IMR-90 (cell line): Measurements from ENCODE around the gene PANK4. TPM values are rescaled to one million over a fixed set of nuclear protein-coding genes. Genes with fewer than 3 reads are reported as not detected.

Source experiments
- ATAC-seq: fragments of 200-7000 bp; cut with Tn5 transposase; 2 replicates; pipeline ENCODE4 v1.9.1; 2020; ENCODE audit warnings: low read depth, mild to moderate bottlenecking, moderate library complexity
- BruUV-seq: library from RNA; stranded (reverse); fragments of 400-500 nt; replicated peaks from 2 replicates; lab custom pipeline; 2021; lab: Mats Ljungman, UMichigan
- CTCF ChIA-PET: fragments of 300-600 bp; formaldehyde crosslinking; extraction: SDS; loops from one replicate; lab custom pipeline; 2021; ENCODE audit warnings: antibody characterized with exemption; lab: Yijun Ruan, JAX
- POLR2A ChIA-PET: fragments of 300-600 bp; sonication (Branson Sonifier 250); formaldehyde crosslinking; loops from one replicate; lab custom pipeline; 2022; ENCODE audit warnings: antibody characterized with exemption; ENCODE audit not compliant: unreplicated experiment; lab: Charles Lee
- DNase-seq: peaks from one replicate; pipeline ENCODE4 v3.0.0; 2013
- H2AFZ ChIP-seq: replicated peaks from 2 replicates; pipeline ENCODE3; 2013; ENCODE audit warnings: low read length, mild to moderate bottlenecking; ENCODE audit not compliant: poor library complexity
- H2AK5ac ChIP-seq: 2 replicates; pipeline ENCODE4 v1.6.1; 2013; ENCODE audit warnings: low read depth, low read length, inconsistent platforms
- H2AK9ac ChIP-seq: replicated peaks from 2 replicates; pipeline ENCODE3; 2013; ENCODE audit warnings: mild to moderate bottlenecking, low read depth, low read length, moderate library complexity; ENCODE audit not compliant: poor library complexity
- H2BK120ac ChIP-seq: 2 replicates; pipeline ENCODE4 v1.6.1; 2013; ENCODE audit warnings: low read depth, low read length, inconsistent platforms
- H2BK15ac ChIP-seq: 3 replicates; pipeline ENCODE4 v1.6.1; 2013; ENCODE audit warnings: low read depth, low read length, inconsistent platforms
- H2BK20ac ChIP-seq: 2 replicates; pipeline ENCODE4 v1.6.1; 2013; ENCODE audit warnings: low read depth, mild to moderate bottlenecking, inconsistent platforms, low read length, moderate library complexity
- H2BK5ac ChIP-seq: 2 replicates; pipeline ENCODE4 v1.6.1; 2013; ENCODE audit warnings: mild to moderate bottlenecking, low read depth, low read length, inconsistent platforms; ENCODE audit not compliant: poor library complexity, severe bottlenecking
- H3K14ac ChIP-seq: replicated peaks from 2 replicates; pipeline ENCODE4 v1.6.1; 2013; ENCODE audit warnings: low read depth, low read length, inconsistent platforms
- H3K18ac ChIP-seq: 2 replicates; pipeline ENCODE4 v1.6.1; 2013; ENCODE audit warnings: low read depth, low read length, control low read depth
- H3K23ac ChIP-seq: 2 replicates; pipeline ENCODE4 v1.6.1; 2013; ENCODE audit warnings: low read depth, low read length, inconsistent platforms
- H3K27ac ChIP-seq: 2 replicates; pipeline ENCODE4 v1.5.1; 2013; ENCODE audit warnings: mild to moderate bottlenecking, control low read depth, low read length; ENCODE audit not compliant: insufficient read depth
- H3K27me3 ChIP-seq: 2 replicates; pipeline ENCODE4 v1.6.1; 2013; ENCODE audit warnings: low read length; ENCODE audit not compliant: control insufficient read depth, insufficient read depth
- H3K36me3 ChIP-seq: 2 replicates; pipeline ENCODE4 v1.6.1; 2013; ENCODE audit warnings: low read length, mixed read lengths; ENCODE audit not compliant: control insufficient read depth, insufficient read depth
- H3K4ac ChIP-seq: 2 replicates; pipeline ENCODE4 v1.6.1; 2013; ENCODE audit warnings: low read depth, low read length, inconsistent platforms
- H3K4me1 ChIP-seq: 2 replicates; pipeline ENCODE4 v1.6.1; 2013; ENCODE audit warnings: low read length, mixed read lengths; ENCODE audit not compliant: control insufficient read depth, insufficient read depth
- H3K4me2 ChIP-seq: 2 replicates; pipeline ENCODE4 v1.6.1; 2013; ENCODE audit warnings: low read depth, mild to moderate bottlenecking, control low read depth, low read length, moderate library complexity
- H3K4me3 ChIP-seq: 2 replicates; pipeline ENCODE4 v1.5.1; 2013; ENCODE audit warnings: low read depth, mild to moderate bottlenecking, control low read depth, low read length, moderate library complexity; ENCODE audit not compliant: insufficient read depth
- H3K56ac ChIP-seq: 2 replicates; pipeline ENCODE4 v1.6.1; 2013; ENCODE audit warnings: low read length, inconsistent platforms; ENCODE audit not compliant: insufficient read depth; ENCODE audit errors: extremely low read depth
- H3K79me1 ChIP-seq, 2 experiments: 2 replicates each; pipeline ENCODE4 v1.6.1; 2013; ENCODE audit warnings: low read length in 2 of 2, inconsistent platforms in 1 of 2, low read depth in 1 of 2
- H3K9ac ChIP-seq: 2 replicates; pipeline ENCODE4 v1.6.1; 2013; ENCODE audit warnings: low read depth, low read length, control low read depth
- H3K9me1 ChIP-seq: 2 replicates; pipeline ENCODE4 v1.6.1; 2013; ENCODE audit warnings: low read length, inconsistent platforms; ENCODE audit not compliant: insufficient read depth
- H3K9me3 ChIP-seq: 2 replicates; pipeline ENCODE4 v1.6.1; 2013; ENCODE audit warnings: low read length; ENCODE audit not compliant: control insufficient read depth, insufficient read depth
- H4K20me1 ChIP-seq: 2 replicates; pipeline ENCODE4 v1.6.1; 2013; ENCODE audit warnings: low read length, inconsistent platforms; ENCODE audit not compliant: insufficient read depth
- H4K5ac ChIP-seq: 2 replicates; pipeline ENCODE4 v1.6.1; 2013; ENCODE audit warnings: mild to moderate bottlenecking, low read depth, low read length, control low read depth
- H4K8ac ChIP-seq, 2 experiments: 2 replicates each; pipeline ENCODE4 v1.6.1; 2013; ENCODE audit warnings: low read depth in 2 of 2, low read length in 2 of 2, control low read depth in 1 of 2, inconsistent platforms in 1 of 2
- H4K91ac ChIP-seq: 2 replicates; pipeline ENCODE4 v1.6.1; 2013; ENCODE audit warnings: low read depth, low read length, inconsistent platforms; ENCODE audit not compliant: insufficient read depth
- CTCF ChIP-seq: conservative IDR thresholded peaks from 2 replicates; pipeline ENCODE4 v1.5.1; 2012; ENCODE audit warnings: mild to moderate bottlenecking, low read depth, low read length, improper control_type of control experiment
- FOS ChIP-seq: fragments of 150-350 bp; IDR thresholded peaks from 2 replicates; pipeline ENCODE4 v1.6.1; 2016; ENCODE audit warnings: low read depth, low read length
- MXI1 ChIP-seq: IDR thresholded peaks from 2 replicates; pipeline ENCODE4 v1.6.1; 2012; ENCODE audit warnings: low read depth, mild to moderate bottlenecking, low read length, moderate library complexity, borderline replicate concordance
- SMC3 ChIP-seq: fragments of 150-350 bp; IDR thresholded peaks from 2 replicates; pipeline ENCODE4 v1.6.1; 2016; ENCODE audit warnings: low read depth, mild to moderate bottlenecking, antibody characterized with exemption, low read length, moderate library complexity
- USF2 ChIP-seq: fragments of 150-350 bp; IDR thresholded peaks from 2 replicates; pipeline ENCODE4 v1.6.1; 2017; ENCODE audit warnings: mild to moderate bottlenecking, antibody characterized with exemption, low read length, low read depth
- WGBS, 2 experiments: methylation state at CpG; one replicate each; pipeline versions ENCODE4 v1.1.5 to v1.1.7; 2013; ENCODE audit warnings: missing lambda C conversion rate in 2 of 2; ENCODE audit not compliant: insufficient read length in 1 of 2; ENCODE audit errors: extremely low coverage in 2 of 2; 5-methylcytosine and 5-hydroxymethylcytosine counted together
- dilution Hi-C: fragments of 300-500 bp; cut with HindIII; formaldehyde crosslinking; loops from one replicate; pipeline ENCODE4 v1.14.3; 2018; ENCODE audit warnings: low sequenced_read_pairs; ENCODE audit not compliant: unreplicated experiment
- in situ Hi-C: fragments of 300-500 bp; cut with MboI; formaldehyde crosslinking; loops from 3 replicates; pipeline ENCODE4 v1.14.3; 2019; ENCODE audit warnings: low sequenced_read_pairs, inconsistent platforms, mixed read lengths
- intact Hi-C: fragments of 100-400 bp; cut with micrococcal nuclease; formaldehyde crosslinking; loops from 2 replicates; pipeline ENCODE4 v1.10.0; 2022
- polyA plus RNA-seq, 3 experiments: library from polyadenylated mRNA; depleted of rRNA; stranded (reverse); fragments of >200 nt; gene quantifications; 2 replicates each; pipeline ENCODE4 v1.2.3, GENCODE V29; 2012; ENCODE audit warnings: low replicate concordance in 1 of 3
- total RNA-seq: library from RNA; depleted of rRNA; stranded (reverse); fragments of >200 nt; gene quantifications from 2 replicates; pipeline ENCODE4 v1.2.3, GENCODE V29; 2012

PANK4 gene
- total and polyA plus RNA-seq, 2 of the 4 experiments (the other 2 are of a cell fraction): 14.0 to 18.5 TPM

GRCh38 chr1:2528016-2528415, 1.6 kb upstream of the PANK4 start:
- Histone ChIP-seq H3K27ac (no peak overlapping the region), H4K8ac (no peak overlapping the region), H2BK20ac (no peak overlapping the region), H3K9me1 (peaks cover 7% of the 10 kb centered on the region), H3K9me3 (no peaks in the 10 kb centered on the region), H4K91ac (no peak overlapping the region), H2AK5ac (no peak overlapping the region), H3K4me2 (no peak overlapping the region), H3K56ac (no peak overlapping the region), H2BK120ac (no peak overlapping the region), H4K5ac (no peak overlapping the region), H3K4me1 (peaks cover 24% of the 10 kb centered on the region), H3K4ac (no peak overlapping the region), H3K14ac (no peak overlapping the region), H3K18ac (no peak overlapping the region), H2AK9ac (no peak overlapping the region), H3K36me3 (no peaks in the 10 kb centered on the region), H3K79me1 (peaks cover under 1 to 26% of the 10 kb centered on the region in 2 experiments; a peak in 3 of 4 replicates), H2AFZ (no peak overlapping the region), H3K4me3 (no peak overlapping the region), H3K27me3 (peaks cover 23% of the 10 kb centered on the region; the same call in 1 of the 2 replicates), H3K23ac (no peak overlapping the region), H2BK5ac (no peak overlapping the region), H4K20me1 (peaks cover 30% of the 10 kb centered on the region), H2BK15ac (no peak overlapping the region), H3K9ac (no peak overlapping the region)
- 82% methylated on average over 9 of the region's 12 CpGs; no CpG with 5 or more reads in 1 of the 2 experiments for WGBS, 2 experiments
- intact Hi-C loops: loop anchor here (5.0 kb wide), 1 partner anchor 116 kb away; the partner anchor contains the start of gene PEX10
- TF ChIP-seq USF2: no peak
- no peak for TF ChIP-seq MXI1
- no peak for TF ChIP-seq FOS
- TF ChIP-seq SMC3: no peak
- TF ChIP-seq CTCF: no peak
- ChIA-PET CTCF (interaction anchor here (0.6 kb wide), 1 partner anchor 14 kb away, joined by 8 read pairs; no protein-coding TSS in a partner anchor), POLR2A (no interaction called here)
- BruUV-seq: no TSS peak
- in situ Hi-C loops: loop anchor here (25.0 kb wide), 1 partner anchor 341 kb away; the partner anchor contains the start of gene FAAP20
- no peak for DNase-seq
- ATAC-seq: no peak
- dilution Hi-C loops: no loop called here
